OCI-M2 (cell line): ENCODE measurements around the gene HSD17B1.
"Not testable (repeated sequence)": the region's sequence is repeated elsewhere in the genome, so short reads cannot be mapped to it uniquely, and the experiment has no call there.

Experiments
- DNase-seq: peaks from one replicate; lab custom pipeline; 2025; ENCODE audit not compliant: unreplicated experiment; lab: John Stamatoyannopoulos, UW

HSD17B1 gene

GRCh38 chr17:42522798-42523278 lies 29.9 kb upstream of the HSD17B1 start:
- no peak for DNase-seq

- no peak for DNase-seq
These were observed 27.5 kb upstream of the HSD17B1 start for GRCh38 chr17:42525221-42525620.

GRCh38 chr17:42526031-42526444 lies 26.7 kb upstream of the HSD17B1 start:
- no peak for DNase-seq

- DNase-seq: no peak
These were observed 24.8 kb upstream of the HSD17B1 start for GRCh38 chr17:42527932-42528331.

GRCh38 chr17:42529061-42529460 lies 23.7 kb upstream of the HSD17B1 start:
- no peak for DNase-seq

GRCh38 chr17:42530952-42531454 lies 21.7 kb upstream of the HSD17B1 start:
- no peak for DNase-seq

GRCh38 chr17:42531455-42532354 lies 21.0 kb upstream of the HSD17B1 start:
- no peak for DNase-seq

- DNase-seq: no peak
These were observed 17.3 kb upstream of the HSD17B1 start for GRCh38 chr17:42535155-42536047.

- DNase-seq: peak; percentile 59
These were observed 16.7 kb upstream of the HSD17B1 start, which contains the start of gene NAGLU for GRCh38 chr17:42536048-42536371. Gene NAGLU, plus strand, starts transcription at chr17:42536241. Its CDS starts 32 bp downstream, at chr17:42536273.

- DNase-seq: no peak
These were observed 16.2 kb upstream of the HSD17B1 start for GRCh38 chr17:42536372-42537155.

GRCh38 chr17:42537156-42537805 lies 15.4 kb upstream of the HSD17B1 start:
- no peak for DNase-seq

- no peak for DNase-seq
These were observed 14.8 kb upstream of the HSD17B1 start for GRCh38 chr17:42537826-42538451.

- DNase-seq: no peak
These were observed 14.2 kb upstream of the HSD17B1 start for GRCh38 chr17:42538482-42538881.

- DNase-seq: not testable (repeated sequence)
These were observed 12.2 kb upstream of the HSD17B1 start for GRCh38 chr17:42540558-42540957.

GRCh38 chr17:42541041-42541833 lies 11.5 kb upstream of the HSD17B1 start:
- no peak for DNase-seq

- DNase-seq: no peak
These were observed 9.3 kb upstream of the HSD17B1 start for GRCh38 chr17:42543190-42544079.

- no peak for DNase-seq
These were observed 7.8 kb upstream of the HSD17B1 start for GRCh38 chr17:42544874-42545283.
